ENCODE results near the gene UCP2.

UCP2 gene

DNA sequence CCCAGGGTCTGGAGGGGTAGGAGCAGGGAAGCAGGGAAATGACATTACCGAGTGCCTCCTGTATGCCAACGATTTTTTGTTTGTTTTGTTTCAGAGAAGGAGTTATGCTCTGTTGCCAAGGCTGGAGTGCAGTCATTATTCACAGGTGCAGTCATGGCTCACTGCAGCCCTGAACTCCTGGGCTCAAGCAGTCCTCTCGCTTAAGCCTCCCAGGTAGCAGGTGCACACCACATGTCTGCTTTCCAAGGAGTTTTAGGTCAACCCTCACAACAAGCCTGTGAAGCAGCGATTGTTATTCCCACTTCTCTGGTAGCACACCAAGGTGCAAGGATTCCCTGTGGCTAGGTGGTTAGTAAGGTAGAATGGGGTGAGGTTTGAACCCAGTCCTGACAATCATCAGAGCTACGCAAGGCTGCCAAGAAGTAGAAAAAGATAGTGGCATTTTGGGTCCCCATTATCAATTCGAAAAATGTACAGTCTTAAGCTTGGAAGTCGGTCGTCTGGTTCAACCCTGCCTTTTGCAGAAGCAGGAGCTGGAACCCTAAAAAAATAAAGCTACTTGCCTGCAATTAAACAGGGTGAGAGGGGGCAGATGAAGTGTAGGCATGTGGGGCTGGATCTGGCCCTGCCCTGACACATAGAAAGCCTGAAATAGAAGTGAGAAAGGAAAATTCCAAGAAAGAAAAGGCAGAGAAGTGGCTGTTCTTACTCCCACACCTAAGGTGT, 17.1 kb upstream of the UCP2 start:
- Histone ChIP-seq H3K27me3 (ENCODE audit: insufficient read depth, poor library complexity, severe bottlenecking) (no peaks in the 10 kb centered on the region), H3K9me3 (ENCODE audit: severe bottlenecking) (no peaks in the 10 kb centered on the region), H3K4me3 (ENCODE audit: severe bottlenecking) (no peak overlapping the region), H3K27ac (ENCODE audit: poor library complexity, severe bottlenecking) (no peak overlapping the region), H3K4me1 (ENCODE audit: insufficient read depth, poor library complexity, severe bottlenecking) (no peaks in the 10 kb centered on the region), H3K36me3 (ENCODE audit: low read depth) (no peaks in the 10 kb centered on the region)
- TF ChIP-seq CTCF (IDR thresholded peaks at IDR 0.05; ENCODE audit: poor library complexity, severe bottlenecking) = no peak
- DNase-seq (ENCODE audit: low spot score) = no peak
- ATAC-seq (ENCODE audit: low read depth) = no peak

GRCh38 chr11:73998846-73999575, 16.4 kb upstream of the UCP2 start:
- Histone ChIP-seq H3K4me1 (ENCODE audit: insufficient read depth, poor library complexity, severe bottlenecking) (no peaks in the 10 kb centered on the region), H3K27ac (ENCODE audit: poor library complexity, severe bottlenecking) (no peak overlapping the region), H3K9me3 (ENCODE audit: severe bottlenecking) (no peaks in the 10 kb centered on the region), H3K4me3 (ENCODE audit: severe bottlenecking) (no peak overlapping the region), H3K27me3 (ENCODE audit: insufficient read depth, poor library complexity, severe bottlenecking) (no peaks in the 10 kb centered on the region), H3K36me3 (ENCODE audit: low read depth) (no peaks in the 10 kb centered on the region)
- DNase-seq (ENCODE audit: low spot score) (no peak), ATAC-seq (ENCODE audit: low read depth) (no peak)
- TF ChIP-seq CTCF (IDR thresholded peaks at IDR 0.05; ENCODE audit: poor library complexity, severe bottlenecking) = no peak

- Histone ChIP-seq H3K4me3 (ENCODE audit: severe bottlenecking) (no peak overlapping the region), H3K36me3 (ENCODE audit: low read depth) (no peaks in the 10 kb centered on the region), H3K27me3 (ENCODE audit: insufficient read depth, poor library complexity, severe bottlenecking) (no peaks in the 10 kb centered on the region), H3K4me1 (ENCODE audit: insufficient read depth, poor library complexity, severe bottlenecking) (no peaks in the 10 kb centered on the region), H3K9me3 (ENCODE audit: severe bottlenecking) (no peaks in the 10 kb centered on the region), H3K27ac (ENCODE audit: poor library complexity, severe bottlenecking) (no peak overlapping the region)
- ATAC-seq (ENCODE audit: low read depth) (no peak), DNase-seq (ENCODE audit: low spot score) (no peak)
- TF ChIP-seq CTCF (IDR thresholded peaks at IDR 0.05; ENCODE audit: poor library complexity, severe bottlenecking) = no peak
These were observed 14.6 kb upstream of the UCP2 start for GRCh38 chr11:73997120-73997770.

DNA sequence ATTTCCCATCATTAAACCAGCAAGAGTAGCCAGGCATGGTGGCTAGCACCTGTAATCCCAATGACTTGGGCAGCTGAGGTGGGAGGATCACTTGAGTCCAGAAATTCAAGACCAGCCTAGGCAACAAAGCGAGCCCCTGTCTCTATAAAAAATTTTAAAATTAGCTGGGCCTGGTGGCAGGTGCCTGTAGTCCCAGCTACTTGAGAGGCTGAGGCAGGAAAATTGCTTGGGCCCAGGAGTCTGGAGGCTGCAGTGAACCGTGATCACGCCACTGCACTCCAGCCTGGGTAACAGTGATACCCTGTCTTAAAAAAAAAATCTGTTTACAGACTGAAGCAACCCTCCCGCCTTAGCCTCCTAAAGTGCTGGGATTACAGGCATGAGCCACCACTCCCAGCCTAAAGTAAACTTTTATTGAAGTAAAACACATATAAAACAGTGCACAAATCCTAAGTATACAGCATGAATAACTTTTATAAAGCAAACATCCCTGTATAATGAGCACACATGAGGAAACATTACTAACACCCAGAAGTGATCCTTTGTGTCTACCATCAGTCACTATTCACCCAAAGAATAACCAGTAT, 13.6 kb upstream of the UCP2 start:
- Histone ChIP-seq H3K4me3 (ENCODE audit: severe bottlenecking) (no peak overlapping the region), H3K27ac (ENCODE audit: poor library complexity, severe bottlenecking) (no peak overlapping the region)

More for the DNA sequence above, 13.6 kb upstream of the UCP2 start:
- no peak for TF ChIP-seq CTCF (IDR thresholded peaks at IDR 0.05; ENCODE audit: poor library complexity, severe bottlenecking)
- DNase-seq (ENCODE audit: low spot score) (no peak), ATAC-seq (ENCODE audit: low read depth) (no peak)
- no peaks in the 10 kb centered on the region for H3K36me3 ChIP-seq (ENCODE audit: low read depth)
- H3K27me3 ChIP-seq (ENCODE audit: insufficient read depth, poor library complexity, severe bottlenecking) = no peaks in the 10 kb centered on the region
- no peaks in the 10 kb centered on the region for H3K4me1 ChIP-seq (ENCODE audit: insufficient read depth, poor library complexity, severe bottlenecking)
- no peaks in the 10 kb centered on the region for H3K9me3 ChIP-seq (ENCODE audit: severe bottlenecking)

All from RWPE2 (cell line).